NB4 (cell line): Measurements from ENCODE around the gene FAM83E.
A peak's percentile ranks its signal among the peaks of the same experiment; 100 is the strongest.

ENCODE experiments used
- DNase-seq: peaks from one replicate; pipeline ENCODE4 v3.0.0; 2010; ENCODE audit warnings: low read depth
- H3K4me3 ChIP-seq: one replicate; pipeline ENCODE4 v1.5.1; 2011; ENCODE audit warnings: mild to moderate bottlenecking, low read depth, low read length, moderate library complexity
- CTCF ChIP-seq: IDR thresholded peaks from one replicate; pipeline ENCODE4 v1.5.1; 2012; ENCODE audit warnings: low read depth, low read length
- MAX ChIP-seq: IDR thresholded peaks from 2 replicates; pipeline ENCODE4 v1.6.1; 2011; ENCODE audit warnings: low read depth, low read length
- MYC ChIP-seq: IDR thresholded peaks from 2 replicates; pipeline ENCODE4 v1.6.1; 2011; ENCODE audit warnings: low read depth, low read length
- POLR2A ChIP-seq: IDR thresholded peaks from 2 replicates; pipeline ENCODE4 v1.6.1; 2011; ENCODE audit warnings: mild to moderate bottlenecking; ENCODE audit not compliant: insufficient read length; ENCODE audit errors: extremely low read depth

FAM83E gene

GRCh38 chr19:48637449-48637947 lies 22.6 kb upstream of the FAM83E start:
- peak; percentile 100 for DNase-seq
- peak overlapping the region; percentile 80 for H3K4me3 ChIP-seq
- TF ChIP-seq CTCF (no peak), MYC (no peak), POLR2A (no peak), MAX (no peak)

- TF ChIP-seq CTCF (peak; percentile 36), MAX (no peak)
- peak within 1 kb of the TSS; percentile 80 for H3K4me3 ChIP-seq
- no peak for DNase-seq
Measured at GRCh38 chr19:48636859-48637448, 22.1 kb upstream of the FAM83E start, which contains the start of gene DBP. TSS of gene DBP (minus strand) at chr19:48637379. CDS start at chr19:48636994, 385 bp downstream.

GRCh38 chr19:48635966-48636858 lies 21.3 kb upstream of the FAM83E start:
- TF ChIP-seq POLR2A = no peak
- H3K4me3 ChIP-seq = peak overlapping the region; percentile 80
- DNase-seq = peak; percentile 87

GRCh38 chr19:48635263-48635965 lies 20.5 kb upstream of the FAM83E start:
- DNase-seq = peak; percentile 95
- H3K4me3 ChIP-seq = peak overlapping the region; percentile 80
- TF ChIP-seq MAX = no peak

GRCh38 chr19:48634424-48635262 lies 19.8 kb upstream of the FAM83E start:
- TF ChIP-seq MAX = no peak
- no peak for TF ChIP-seq CTCF
- no peak for TF ChIP-seq POLR2A
- TF ChIP-seq MYC = no peak

GRCh38 chr19:48634036-48634342 lies 19.1 kb upstream of the FAM83E start:
- TF ChIP-seq CTCF (no peak), MAX (no peak), POLR2A (no peak), MYC (no peak)
- no peak for DNase-seq
- peak overlapping the region; percentile 54 for H3K4me3 ChIP-seq

More at GRCh38 chr19:48634424-48635262, 19.8 kb upstream of the FAM83E start:
- DNase-seq = peak; percentile 100
- peak overlapping the region; percentile 58 for H3K4me3 ChIP-seq
